Neural progenitor cell (in vitro differentiated cells): ENCODE measurements around the gene TNS3. TPM values are rescaled to one million over a fixed set of nuclear protein-coding genes. Genes with fewer than 3 reads are reported as not detected.

ENCODE experiments used
- DNase-seq: peaks from one replicate; pipeline ENCODE4 v3.0.0-alpha.2; 2016; ENCODE audit warnings: low spot score
- H2AFZ ChIP-seq: fragments of 200-600 bp; sonication (generic); replicated peaks from 2 replicates; pipeline ENCODE4 v1.6.1; 2016; ENCODE audit warnings: antibody characterized with exemption
- H3F3A ChIP-seq: fragments of 200-600 bp; sonication (generic); 2 replicates; pipeline ENCODE4 v1.6.1; 2016; ENCODE audit warnings: antibody characterized with exemption, low read depth
- H3K27ac ChIP-seq: fragments of 200-600 bp; sonication (generic); 2 replicates; pipeline ENCODE4 v1.5.1; 2016; ENCODE audit warnings: mild to moderate bottlenecking
- H3K27me3 ChIP-seq: fragments of 200-600 bp; sonication (generic); 2 replicates; pipeline ENCODE4 v1.6.1; 2016; ENCODE audit warnings: mild to moderate bottlenecking, moderate library complexity
- H3K36me3 ChIP-seq: fragments of 200-600 bp; sonication (generic); 2 replicates; pipeline ENCODE4 v1.5.1; 2016
- H3K4me1 ChIP-seq: fragments of 200-600 bp; sonication (generic); 2 replicates; pipeline ENCODE4 v1.6.1; 2016; ENCODE audit warnings: mixed run types
- H3K4me2 ChIP-seq: fragments of 200-600 bp; sonication (generic); 2 replicates; pipeline ENCODE4 v1.6.1; 2016
- H3K4me3 ChIP-seq: fragments of 200-600 bp; sonication (generic); 2 replicates; pipeline ENCODE4 v1.5.1; 2016
- H3K79me2 ChIP-seq: fragments of 200-600 bp; sonication (generic); 2 replicates; pipeline ENCODE4 v1.6.1; 2016; ENCODE audit warnings: low read depth
- H3K9ac ChIP-seq: fragments of 200-600 bp; sonication (generic); 2 replicates; pipeline ENCODE4 v1.6.1; 2016
- H3K9me3 ChIP-seq: fragments of 200-600 bp; sonication (generic); 2 replicates; pipeline ENCODE4 v1.5.1; 2016; ENCODE audit warnings: low read depth
- H4K20me1 ChIP-seq: fragments of 200-600 bp; sonication (generic); 2 replicates; pipeline ENCODE4 v1.6.1; 2016; ENCODE audit warnings: low read depth
- H3K27ac Mint-ChIP-seq: 3 replicates; pipeline ENCODE4 v1.8.0; 2021; ENCODE audit warnings: mixed read lengths
- H3K27me3 Mint-ChIP-seq: 2 replicates; pipeline ENCODE4 v1.8.0; 2022; ENCODE audit warnings: low read depth, mild to moderate bottlenecking, inconsistent platforms, moderate library complexity, mixed read lengths; ENCODE audit not compliant: insufficient read depth
- H3K36me3 Mint-ChIP-seq: 3 replicates; pipeline ENCODE4 v1.8.0; 2021; ENCODE audit warnings: mixed read lengths
- H3K4me1 Mint-ChIP-seq: 3 replicates; pipeline ENCODE4 v1.8.0; 2021; ENCODE audit warnings: mixed read lengths
- H3K4me3 Mint-ChIP-seq: 3 replicates; pipeline ENCODE4 v1.8.0; 2021; ENCODE audit warnings: mild to moderate bottlenecking, moderate library complexity, mixed read lengths
- H3K9me3 Mint-ChIP-seq: 3 replicates; pipeline ENCODE4 v1.8.0; 2020; ENCODE audit warnings: mixed read lengths
- CTCF ChIP-seq: fragments of 200-600 bp; sonication (generic); IDR thresholded peaks from 2 replicates; pipeline ENCODE4 v1.5.1; 2017; ENCODE audit warnings: antibody characterized with exemption, mild to moderate bottlenecking
- EZH2 ChIP-seq: fragments of 200-600 bp; sonication (generic); IDR thresholded peaks from 2 replicates; pipeline ENCODE4 v1.6.1; 2017; ENCODE audit warnings: antibody characterized with exemption, mild to moderate bottlenecking, moderate library complexity
- EZH2phosphoT487 ChIP-seq: fragments of 200-600 bp; sonication (generic); IDR thresholded peaks from 2 replicates; pipeline ENCODE4 v1.6.1; 2017; ENCODE audit warnings: antibody characterized with exemption
- total RNA-seq: library from RNA; depleted of rRNA; stranded (reverse); fragments of >200 nt; gene quantifications from 2 replicates; pipeline ENCODE4 v1.2.3, GENCODE V29; 2015; ENCODE audit warnings: low replicate concordance

Gene TNS3
- total RNA-seq, 1 donor from 2014 or later, result 15.0 TPM

DNA sequence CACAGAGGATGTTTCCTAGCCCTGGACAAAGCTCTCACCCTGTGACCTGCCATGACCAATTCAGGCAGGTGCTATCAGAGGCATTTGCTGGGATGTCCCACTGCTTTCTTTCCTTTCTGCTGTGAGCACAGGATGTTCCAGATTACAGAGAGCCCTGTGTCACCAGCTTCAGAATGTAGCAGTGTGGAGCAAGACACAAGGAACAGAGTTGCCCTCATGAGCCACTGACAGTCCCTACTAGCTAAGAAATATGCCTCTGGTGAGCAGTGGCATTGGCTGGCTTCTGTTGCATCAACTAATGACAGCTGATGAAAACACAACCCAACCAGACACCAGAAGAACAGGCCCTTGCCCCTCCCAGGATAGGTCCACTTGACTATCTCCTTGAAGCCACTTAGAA, 337.2 kb downstream of the TNS3 start:
- DNase-seq, result no peak
- H2AFZ ChIP-seq, result no peak overlapping the region
- H3K36me3 Mint-ChIP-seq, result no peaks in the 10 kb centered on the region
- no peaks in the 10 kb centered on the region for H3K4me1 ChIP-seq
- TF ChIP-seq EZH2, result no peak
- TF ChIP-seq CTCF, result no peak
- TF ChIP-seq EZH2phosphoT487, result no peak
- no peaks in the 10 kb centered on the region for H3K36me3 ChIP-seq
- no peaks in the 10 kb centered on the region for H3K79me2 ChIP-seq
- no peak overlapping the region for H3K27ac ChIP-seq
- no peak overlapping the region for H3K4me3 Mint-ChIP-seq
- H3K27me3 Mint-ChIP-seq, result peaks cover 3% of the 10 kb centered on the region
- H3K9me3 ChIP-seq, result no peaks in the 10 kb centered on the region
- H3K4me3 ChIP-seq, result no peak overlapping the region
- no peak overlapping the region for H3K4me2 ChIP-seq
- H3K4me1 Mint-ChIP-seq, result no peaks in the 10 kb centered on the region
- H3K9me3 Mint-ChIP-seq, result peaks cover under 1% of the 10 kb centered on the region
- H3K27me3 ChIP-seq, result no peaks in the 10 kb centered on the region
- no peak overlapping the region for H3K9ac ChIP-seq
- H3F3A ChIP-seq, result no peaks in the 10 kb centered on the region
- no peaks in the 10 kb centered on the region for H4K20me1 ChIP-seq
- no peak overlapping the region for H3K27ac Mint-ChIP-seq

- no peaks in the 10 kb centered on the region for H3K4me1 Mint-ChIP-seq
- H3K27ac Mint-ChIP-seq, result no peak overlapping the region
- H3K36me3 Mint-ChIP-seq, result no peaks in the 10 kb centered on the region
- Histone ChIP-seq H3F3A (no peaks in the 10 kb centered on the region), H3K9ac (no peak overlapping the region), H3K27ac (no peak overlapping the region), H3K9me3 (no peaks in the 10 kb centered on the region), H2AFZ (no peak overlapping the region), H3K27me3 (no peaks in the 10 kb centered on the region), H4K20me1 (no peaks in the 10 kb centered on the region), H3K4me2 (no peak overlapping the region), H3K79me2 (no peaks in the 10 kb centered on the region), H3K4me1 (no peaks in the 10 kb centered on the region), H3K36me3 (no peaks in the 10 kb centered on the region), H3K4me3 (no peak overlapping the region)
- no peak overlapping the region for H3K4me3 Mint-ChIP-seq
- H3K9me3 Mint-ChIP-seq, result no peaks in the 10 kb centered on the region
- TF ChIP-seq EZH2phosphoT487, result no peak
- no peak for TF ChIP-seq CTCF
- no peak for TF ChIP-seq EZH2
- DNase-seq, result no peak
- H3K27me3 Mint-ChIP-seq, result peaks cover 3% of the 10 kb centered on the region
Observed at GRCh38 chr7:47241112-47242065, 340.5 kb downstream of the TNS3 start.

- Histone ChIP-seq H3K27ac (no peak overlapping the region), H3K9me3 (no peaks in the 10 kb centered on the region), H3K9ac (no peak overlapping the region), H3K4me3 (no peak overlapping the region), H3K79me2 (no peaks in the 10 kb centered on the region), H3K27me3 (no peaks in the 10 kb centered on the region), H3K4me1 (no peaks in the 10 kb centered on the region), H2AFZ (no peak overlapping the region), H3K36me3 (no peaks in the 10 kb centered on the region), H4K20me1 (no peaks in the 10 kb centered on the region), H3F3A (no peaks in the 10 kb centered on the region), H3K4me2 (no peak overlapping the region)
- no peak for TF ChIP-seq EZH2phosphoT487
- no peak for TF ChIP-seq CTCF
- no peak for TF ChIP-seq EZH2
- H3K4me3 Mint-ChIP-seq, result no peak overlapping the region
- no peaks in the 10 kb centered on the region for H3K9me3 Mint-ChIP-seq
- H3K27me3 Mint-ChIP-seq, result peaks cover 3% of the 10 kb centered on the region
- H3K36me3 Mint-ChIP-seq, result no peaks in the 10 kb centered on the region
- DNase-seq, result no peak
- no peaks in the 10 kb centered on the region for H3K4me1 Mint-ChIP-seq
- no peak overlapping the region for H3K27ac Mint-ChIP-seq
Observed at GRCh38 chr7:47239931-47240421, 341.9 kb downstream of the TNS3 start.
